Prostate gland (tissue), 2 donors: ENCODE results near the gene CYSRT1.

ENCODE experiments used
- POLR2A ChIP-seq: fragments of 450-650 bp; IDR thresholded peaks from one replicate; pipeline ENCODE4 v1.6.1; 2016; ENCODE audit warnings: antibody characterized with exemption, mild to moderate bottlenecking
- POLR2AphosphoS5 ChIP-seq: sonication (generic); formaldehyde crosslinking; IDR thresholded peaks from one replicate; pipeline ENCODE4 v1.6.1; 2017; ENCODE audit warnings: antibody characterized with exemption
- TF ChIP-seq, protein P1 (sequence below), 4 experiments: fragments of 200-600 bp in 2 of 4; fragments of 450-650 bp in 2 of 4; sonication (generic) in 2 of 4; IDR thresholded peaks; 1 replicate in 3 of 4; 2 replicates in 1 of 4; pipeline ENCODE4 v1.5.1; 2016 to 2019; ENCODE audit warnings: antibody characterized with exemption in 4 of 4, mild to moderate bottlenecking in 2 of 4, moderate library complexity in 2 of 4

DNA sequence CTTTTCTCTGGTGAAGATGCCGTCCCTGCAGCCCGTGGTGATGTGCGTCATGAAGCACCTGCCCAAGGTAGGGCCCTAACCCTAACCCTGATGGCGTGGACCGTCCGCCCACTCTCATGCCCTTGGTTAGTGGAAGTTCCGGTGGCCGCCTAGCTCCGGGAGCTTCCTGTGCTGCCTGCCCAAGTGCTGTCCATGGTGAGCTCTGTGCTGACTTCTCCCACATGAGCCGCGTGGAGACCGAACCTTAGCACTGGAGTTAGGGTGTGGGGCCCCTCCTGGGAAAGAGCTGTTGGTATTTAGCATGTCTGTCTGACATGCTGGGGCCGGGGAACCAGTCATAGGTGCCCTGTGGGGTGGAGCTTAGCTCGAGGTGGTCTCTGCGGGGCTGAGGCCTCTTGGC is 31.4 kb downstream of the CYSRT1 start:
- TF ChIP-seq, protein P1, sequence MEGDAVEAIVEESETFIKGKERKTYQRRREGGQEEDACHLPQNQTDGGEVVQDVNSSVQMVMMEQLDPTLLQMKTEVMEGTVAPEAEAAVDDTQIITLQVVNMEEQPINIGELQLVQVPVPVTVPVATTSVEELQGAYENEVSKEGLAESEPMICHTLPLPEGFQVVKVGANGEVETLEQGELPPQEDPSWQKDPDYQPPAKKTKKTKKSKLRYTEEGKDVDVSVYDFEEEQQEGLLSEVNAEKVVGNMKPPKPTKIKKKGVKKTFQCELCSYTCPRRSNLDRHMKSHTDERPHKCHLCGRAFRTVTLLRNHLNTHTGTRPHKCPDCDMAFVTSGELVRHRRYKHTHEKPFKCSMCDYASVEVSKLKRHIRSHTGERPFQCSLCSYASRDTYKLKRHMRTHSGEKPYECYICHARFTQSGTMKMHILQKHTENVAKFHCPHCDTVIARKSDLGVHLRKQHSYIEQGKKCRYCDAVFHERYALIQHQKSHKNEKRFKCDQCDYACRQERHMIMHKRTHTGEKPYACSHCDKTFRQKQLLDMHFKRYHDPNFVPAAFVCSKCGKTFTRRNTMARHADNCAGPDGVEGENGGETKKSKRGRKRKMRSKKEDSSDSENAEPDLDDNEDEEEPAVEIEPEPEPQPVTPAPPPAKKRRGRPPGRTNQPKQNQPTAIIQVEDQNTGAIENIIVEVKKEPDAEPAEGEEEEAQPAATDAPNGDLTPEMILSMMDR (IDR thresholded peaks at IDR 0.05), result no peak
- no peak for TF ChIP-seq POLR2A
- TF ChIP-seq POLR2AphosphoS5, result no peak
